Measurements from ENCODE around the gene SERPINB10.

The SERPINB10 gene

GRCh38 chr18:63951302-63951705 is 43.5 kb downstream of the SERPINB10 start:
- no peak for DNase-seq

- DNase-seq: no peak
These were observed 46.1 kb downstream of the SERPINB10 start for GRCh38 chr18:63953811-63954210.

- no peak for DNase-seq
These were observed 49.0 kb downstream of the SERPINB10 start for GRCh38 chr18:63956755-63957154.

GRCh38 chr18:63960891-63961290 is 53.1 kb downstream of the SERPINB10 start:
- no peak for DNase-seq

GRCh38 chr18:63961435-63961980 is 53.8 kb downstream of the SERPINB10 start:
- no peak for DNase-seq

GRCh38 chr18:63962137-63962536 is 54.4 kb downstream of the SERPINB10 start:
- no peak for DNase-seq

- DNase-seq: peak; percentile 81
These were observed 56.0 kb downstream of the SERPINB10 start for GRCh38 chr18:63963615-63964256.

- no peak for DNase-seq
These were observed 57.1 kb downstream of the SERPINB10 start for GRCh38 chr18:63964908-63965307.

GRCh38 chr18:63965716-63966330 is 58.1 kb downstream of the SERPINB10 start:
- no peak for DNase-seq

- DNase-seq: peak; percentile 97
These were observed 62.4 kb downstream of the SERPINB10 start, which contains the start of gene SERPINB8 for GRCh38 chr18:63969942-63970808. Gene SERPINB8, plus strand, starts transcription at chr18:63970081. Its CDS starts 8,228 bp downstream, at chr18:63978309.

GRCh38 chr18:63970809-63971205 is 63.0 kb downstream of the SERPINB10 start:
- peak; percentile 94 for DNase-seq

GRCh38 chr18:63971320-63972001 is 63.7 kb downstream of the SERPINB10 start:
- no peak for DNase-seq

- DNase-seq: no peak
These were observed 64.2 kb downstream of the SERPINB10 start for GRCh38 chr18:63972002-63972376.

- DNase-seq: no peak
These were observed 67.2 kb downstream of the SERPINB10 start for GRCh38 chr18:63974991-63975390.

GRCh38 chr18:63975628-63976027 is 67.9 kb downstream of the SERPINB10 start:
- no peak for DNase-seq

GRCh38 chr18:63977040-63977439 is 69.3 kb downstream of the SERPINB10 start:
- DNase-seq: no peak

GRCh38 chr18:63979409-63979920 is 71.7 kb downstream of the SERPINB10 start:
- DNase-seq: peak; percentile 80

- no peak for DNase-seq
These were observed 72.3 kb downstream of the SERPINB10 start for GRCh38 chr18:63980027-63980426.

GRCh38 chr18:63980896-63981460 is 73.2 kb downstream of the SERPINB10 start:
- no peak for DNase-seq

GRCh38 chr18:63981719-63982118 is 74.0 kb downstream of the SERPINB10 start:
- no peak for DNase-seq

GRCh38 chr18:63982361-63982760 is 74.6 kb downstream of the SERPINB10 start:
- no peak for DNase-seq
